CD4-positive, CD25-positive, alpha-beta regulatory T cell (primary cell): ENCODE results near the gene OPN3. TPM values are rescaled to one million over a fixed set of nuclear protein-coding genes. Genes with fewer than 3 reads are reported as not detected.

Experiments used
- ATAC-seq, 2 donors: fragments of 150-1000 bp; cut with Tn5 transposase; one replicate each; pipeline ENCODE4 v1.10.0; 2021; ENCODE audit warnings: low read depth in 2 of 2, moderate number of reproducible peaks in 2 of 2, moderate library complexity in 1 of 2
- DNase-seq, 3 donors: peaks; one replicate each; pipeline versions ENCODE4 v3.0.0 to v3.0.0-alpha.2; 2012 to 2022; ENCODE audit warnings: mixed read lengths in 1 of 3
- H3K27ac ChIP-seq: one replicate; pipeline ENCODE4 v1.7.0; 2013; ENCODE audit warnings: mild to moderate bottlenecking, low read length; ENCODE audit not compliant: insufficient read depth, poor library complexity, severe bottlenecking
- H3K27me3 ChIP-seq: one replicate; pipeline ENCODE4 v1.7.0; 2013; ENCODE audit warnings: low read length; ENCODE audit not compliant: control insufficient read depth, insufficient read depth
- H3K36me3 ChIP-seq: one replicate; pipeline ENCODE4 v1.7.0; 2013; ENCODE audit warnings: mild to moderate bottlenecking, low read length, moderate library complexity; ENCODE audit not compliant: control insufficient read depth, insufficient read depth
- H3K4me1 ChIP-seq: 2 replicates; pipeline ENCODE4 v1.7.0; 2013; ENCODE audit warnings: mild to moderate bottlenecking, low read length; ENCODE audit not compliant: insufficient read depth, control insufficient read depth, poor library complexity, severe bottlenecking
- H3K4me3 ChIP-seq: one replicate; pipeline ENCODE4 v1.7.0; 2013; ENCODE audit warnings: low read depth, mild to moderate bottlenecking, low read length, moderate library complexity
- H3K9me3 ChIP-seq, 2 experiments: 1 replicate in 1 of 2; 2 replicates in 1 of 2; pipeline ENCODE4 v1.7.0; 2013; ENCODE audit warnings: low read length in 2 of 2, mild to moderate bottlenecking in 1 of 2, moderate library complexity in 1 of 2; ENCODE audit not compliant: control insufficient read depth in 2 of 2
- H3K27ac Mint-ChIP-seq, 3 donors: one replicate each; pipeline ENCODE4 v1.8.0; 2020 to 2022; ENCODE audit warnings: mild to moderate bottlenecking in 3 of 3, mixed read lengths in 3 of 3, moderate library complexity in 2 of 3
- H3K27me3 Mint-ChIP-seq: one replicate; pipeline ENCODE4 v1.8.0; 2022; ENCODE audit warnings: mild to moderate bottlenecking, mixed read lengths
- H3K36me3 Mint-ChIP-seq: one replicate; pipeline ENCODE4 v1.8.0; 2020; ENCODE audit warnings: mixed read lengths
- H3K4me1 Mint-ChIP-seq, 4 donors: one replicate each; pipeline ENCODE4 v1.8.0; 2020 to 2022; ENCODE audit warnings: mixed read lengths in 4 of 4, mild to moderate bottlenecking in 1 of 4
- H3K4me3 Mint-ChIP-seq, 4 donors: one replicate each; pipeline ENCODE4 v1.8.0; 2020 to 2022; ENCODE audit warnings: mild to moderate bottlenecking in 4 of 4, mixed read lengths in 4 of 4, moderate library complexity in 3 of 4
- H3K9me3 Mint-ChIP-seq, 7 donors: one replicate each; pipeline ENCODE4 v1.8.0; 2020 to 2022; ENCODE audit warnings: mixed read lengths in 7 of 7, mild to moderate bottlenecking in 3 of 7, moderate library complexity in 2 of 7
- polyA plus RNA-seq, 4 donors: library from polyadenylated mRNA; unstranded; fragments of 300-500 nt; fragmentation: Illumina TruSeq; gene quantifications; one replicate each; pipeline ENCODE4 v1.2.3, GENCODE V29; 2021
- total RNA-seq: library from RNA; stranded (reverse); gene quantifications from one replicate; pipeline ENCODE4 v1.2.3, GENCODE V29; 2022

OPN3 gene
- total and polyA plus RNA-seq, 5 donors from 2014 or later: 3.3 to 20.4 (median 16.9) TPM

- peaks cover 17% of the 10 kb centered on the region for H3K27me3 Mint-ChIP-seq
- H3K36me3 Mint-ChIP-seq: no peaks in the 10 kb centered on the region
- peaks cover 9 to 21% (median 19%) of the 10 kb centered on the region in 4 donors for H3K4me1 Mint-ChIP-seq
- no peaks in the 10 kb centered on the region for H3K9me3 ChIP-seq
- no peak for DNase-seq
- no peak overlapping the region for H3K4me3 ChIP-seq
- peaks cover 18% of the 10 kb centered on the region for H3K4me1 ChIP-seq
- no peak for ATAC-seq
- no peak overlapping the region for H3K27ac ChIP-seq
- no peaks in the 10 kb centered on the region for H3K36me3 ChIP-seq
- H3K4me3 Mint-ChIP-seq: no peak overlapping the region
- H3K27me3 ChIP-seq: no peaks in the 10 kb centered on the region
- H3K9me3 Mint-ChIP-seq: peaks cover 0 to 3% (median 0%) of the 10 kb centered on the region in 7 donors
- no peak overlapping the region for H3K27ac Mint-ChIP-seq
These were observed 86.1 kb downstream of the OPN3 start for GRCh38 chr1:241553886-241554592.

GRCh38 chr1:241551759-241552638 is 88.2 kb downstream of the OPN3 start:
- H3K4me3 ChIP-seq: peak overlapping the region; percentile 89
- peak overlapping the region; percentile 66 for H3K27ac ChIP-seq
- H3K27me3 ChIP-seq: no peaks in the 10 kb centered on the region
- Mint-ChIP-seq H3K4me1 (peaks cover 9 to 21% (median 19%) of the 10 kb centered on the region in 4 donors), H3K36me3 (no peaks in the 10 kb centered on the region), H3K27ac (peak overlapping the region; percentile 94 to 99 (median 98)), H3K27me3 (peaks cover 21% of the 10 kb centered on the region), H3K9me3 (peaks cover 0 to 3% (median 0%) of the 10 kb centered on the region in 7 donors), H3K4me3 (peak overlapping the region; percentile 59 to 99 (median 88))
- DNase-seq (peak in 2 of 3 donors; percentile 56 to 77), ATAC-seq (peak; percentile 85 to 90)
- no peaks in the 10 kb centered on the region for H3K36me3 ChIP-seq
- H3K9me3 ChIP-seq: no peaks in the 10 kb centered on the region
- H3K4me1 ChIP-seq: peaks cover 18% of the 10 kb centered on the region

GRCh38 chr1:241550318-241550717 is 89.9 kb downstream of the OPN3 start:
- peak overlapping the region in 2 of 3 donors; percentile 94 to 98 for H3K27ac Mint-ChIP-seq
- H3K4me1 Mint-ChIP-seq: peaks cover 9 to 21% (median 19%) of the 10 kb centered on the region in 4 donors
- no peak overlapping the region for H3K27ac ChIP-seq
- H3K27me3 ChIP-seq: peaks cover 9% of the 10 kb centered on the region
- H3K4me1 ChIP-seq: peaks cover 18% of the 10 kb centered on the region
- ATAC-seq: no peak
- no peaks in the 10 kb centered on the region for H3K36me3 Mint-ChIP-seq
- no peak overlapping the region for H3K4me3 ChIP-seq
- no peaks in the 10 kb centered on the region for H3K36me3 ChIP-seq
- no peaks in the 10 kb centered on the region for H3K9me3 ChIP-seq
- H3K27me3 Mint-ChIP-seq: peaks cover 28% of the 10 kb centered on the region
- H3K4me3 Mint-ChIP-seq: no peak overlapping the region
- no peak for DNase-seq
- peaks cover 0 to 3% (median 0%) of the 10 kb centered on the region in 7 donors for H3K9me3 Mint-ChIP-seq

- H3K36me3 ChIP-seq: no peaks in the 10 kb centered on the region
- ATAC-seq (no peak), DNase-seq (no peak)
- H3K27ac Mint-ChIP-seq: no peak overlapping the region
- no peak overlapping the region for H3K4me3 ChIP-seq
- no peak overlapping the region for H3K4me3 Mint-ChIP-seq
- peaks cover 0 to 3% (median 0%) of the 10 kb centered on the region in 7 donors for H3K9me3 Mint-ChIP-seq
- no peaks in the 10 kb centered on the region for H3K36me3 Mint-ChIP-seq
- H3K9me3 ChIP-seq: no peaks in the 10 kb centered on the region
- peaks cover 9 to 21% (median 19%) of the 10 kb centered on the region in 4 donors for H3K4me1 Mint-ChIP-seq
- no peak overlapping the region for H3K27ac ChIP-seq
- H3K27me3 ChIP-seq: peaks cover 14% of the 10 kb centered on the region
- peaks cover 28% of the 10 kb centered on the region for H3K27me3 Mint-ChIP-seq
- H3K4me1 ChIP-seq: peaks cover 18% of the 10 kb centered on the region
These were observed 92.2 kb downstream of the OPN3 start for GRCh38 chr1:241548008-241548407.

Other genes with a start within 250 kb of the OPN3 start
- gene FH, start 120.6 kb downstream of the OPN3 start, total RNA-seq: 19.9 TPM
- 10 to 100 TPM; 37.1 to 46.2 (median 38.6) TPM for gene FH, start 120.6 kb downstream of the OPN3 start, polyA plus RNA-seq
- gene KMO, start 108.0 kb downstream of the OPN3 start, total RNA-seq: not detected
- 1 to 10 TPM in 1 of 4 donors, under 1 TPM in 1, not detected in 2; 0.03 to 2.2 TPM for gene KMO, start 108.0 kb downstream of the OPN3 start, polyA plus RNA-seq
- gene CHML, start within 50 bp of the OPN3 start, total RNA-seq: 5.5 TPM
- 1 to 10 TPM; 1.2 to 3.8 (median 3.3) TPM for gene CHML, start within 50 bp of the OPN3 start, polyA plus RNA-seq
- gene WDR64, start 11.9 kb upstream of the OPN3 start, total RNA-seq: not detected
- under 1 TPM in 3 of 4 donors, not detected in 1; 0.08 to 1.00 (median 0.35) TPM for gene WDR64, start 11.9 kb upstream of the OPN3 start, polyA plus RNA-seq
- 2.3 TPM for gene EXO1, start 207.8 kb upstream of the OPN3 start, total RNA-seq
- gene EXO1, start 207.8 kb upstream of the OPN3 start, polyA plus RNA-seq: 1 to 10 TPM in 3 of 4 donors, under 1 TPM in 1; 0.83 to 2.7 (median 1.8) TPM